DOHH2 (cell line): Measurements from ENCODE around the gene CACNG8.

Experiments used
- EZH2phosphoT487 ChIP-seq: fragments of 200-600 bp; sonication (generic); IDR thresholded peaks from 2 replicates; pipeline ENCODE4 v1.6.1; 2017; ENCODE audit warnings: borderline replicate concordance, mild to moderate bottlenecking, antibody characterized with exemption, low read length, moderate library complexity, mixed read lengths
- TF ChIP-seq, protein P1 (sequence below): fragments of 200-600 bp; sonication (generic); IDR thresholded peaks from one replicate; pipeline ENCODE4 v1.5.1; 2014; ENCODE audit warnings: antibody characterized with exemption, mild to moderate bottlenecking, low read depth, low read length; ENCODE audit not compliant: poor library complexity, severe bottlenecking

DNA sequence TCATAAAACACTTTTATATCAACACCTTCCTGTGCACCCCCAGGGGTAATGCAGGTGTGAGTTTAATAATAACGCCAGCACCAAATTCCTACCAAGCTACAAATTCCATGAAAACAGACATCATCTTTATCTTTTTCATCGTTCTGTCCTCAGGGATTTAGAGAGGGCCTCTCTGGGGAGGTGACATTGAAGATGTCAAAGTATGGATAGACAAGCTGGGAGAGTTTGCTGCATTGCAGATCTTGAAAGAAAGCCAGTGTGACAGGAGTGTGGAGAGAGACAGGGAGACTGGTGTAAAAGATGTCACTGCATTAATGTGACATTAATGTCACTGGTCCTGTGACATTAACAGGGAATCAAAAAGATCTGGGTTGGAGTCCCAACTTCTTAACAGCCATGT is 38.8 kb downstream of the CACNG8 start:
- TF ChIP-seq, protein P1, sequence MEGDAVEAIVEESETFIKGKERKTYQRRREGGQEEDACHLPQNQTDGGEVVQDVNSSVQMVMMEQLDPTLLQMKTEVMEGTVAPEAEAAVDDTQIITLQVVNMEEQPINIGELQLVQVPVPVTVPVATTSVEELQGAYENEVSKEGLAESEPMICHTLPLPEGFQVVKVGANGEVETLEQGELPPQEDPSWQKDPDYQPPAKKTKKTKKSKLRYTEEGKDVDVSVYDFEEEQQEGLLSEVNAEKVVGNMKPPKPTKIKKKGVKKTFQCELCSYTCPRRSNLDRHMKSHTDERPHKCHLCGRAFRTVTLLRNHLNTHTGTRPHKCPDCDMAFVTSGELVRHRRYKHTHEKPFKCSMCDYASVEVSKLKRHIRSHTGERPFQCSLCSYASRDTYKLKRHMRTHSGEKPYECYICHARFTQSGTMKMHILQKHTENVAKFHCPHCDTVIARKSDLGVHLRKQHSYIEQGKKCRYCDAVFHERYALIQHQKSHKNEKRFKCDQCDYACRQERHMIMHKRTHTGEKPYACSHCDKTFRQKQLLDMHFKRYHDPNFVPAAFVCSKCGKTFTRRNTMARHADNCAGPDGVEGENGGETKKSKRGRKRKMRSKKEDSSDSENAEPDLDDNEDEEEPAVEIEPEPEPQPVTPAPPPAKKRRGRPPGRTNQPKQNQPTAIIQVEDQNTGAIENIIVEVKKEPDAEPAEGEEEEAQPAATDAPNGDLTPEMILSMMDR: no peak
- TF ChIP-seq EZH2phosphoT487: no peak
